Measurements from ENCODE around the gene RGS16.

RGS16 gene

GRCh38 chr1:182630586-182630985, 26.4 kb upstream of the RGS16 start:
- in situ Hi-C loops (cut with MboI; ENCODE audit: low sequenced_read_pairs), result loop anchor here (10.0 kb wide), 1 partner anchor 154 kb away; the partner anchor contains the start of gene NPL

DNA sequence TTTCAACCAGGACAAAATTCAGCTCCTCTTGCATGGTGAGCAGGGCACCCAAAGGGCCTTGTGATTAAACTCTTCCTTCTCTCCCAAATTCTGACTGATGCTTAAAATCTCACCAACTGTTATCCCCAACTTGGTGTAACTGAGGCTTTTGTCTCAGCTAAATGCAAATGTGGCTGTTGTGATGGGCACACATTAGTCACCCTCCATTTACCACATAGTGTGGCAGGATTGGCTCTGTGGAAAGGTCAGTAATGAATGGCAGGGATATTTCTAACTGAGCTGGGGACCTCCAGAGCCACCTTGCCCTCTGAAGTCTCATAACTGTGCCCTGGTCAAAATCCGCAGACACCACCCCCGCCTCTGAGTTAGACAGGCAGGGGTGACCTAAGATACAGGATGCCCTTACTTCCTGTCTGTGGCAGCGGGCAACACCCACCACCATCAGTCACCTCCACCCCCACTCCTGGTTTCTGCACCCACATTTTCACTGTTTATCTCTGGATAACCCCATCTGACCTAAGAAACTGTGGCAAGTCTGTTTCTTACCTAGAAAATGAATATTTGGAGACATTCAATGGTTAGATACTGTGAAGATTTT, 25.4 kb upstream of the RGS16 start:
- in situ Hi-C loops (cut with MboI; ENCODE audit: low sequenced_read_pairs), result loop anchor here (10.0 kb wide), 1 partner anchor 155 kb away; the partner anchor contains the start of gene NPL

GRCh38 chr1:182629080-182629479, 24.9 kb upstream of the RGS16 start:
- in situ Hi-C loops (cut with MboI; ENCODE audit: low sequenced_read_pairs), result no loop called here

DNA sequence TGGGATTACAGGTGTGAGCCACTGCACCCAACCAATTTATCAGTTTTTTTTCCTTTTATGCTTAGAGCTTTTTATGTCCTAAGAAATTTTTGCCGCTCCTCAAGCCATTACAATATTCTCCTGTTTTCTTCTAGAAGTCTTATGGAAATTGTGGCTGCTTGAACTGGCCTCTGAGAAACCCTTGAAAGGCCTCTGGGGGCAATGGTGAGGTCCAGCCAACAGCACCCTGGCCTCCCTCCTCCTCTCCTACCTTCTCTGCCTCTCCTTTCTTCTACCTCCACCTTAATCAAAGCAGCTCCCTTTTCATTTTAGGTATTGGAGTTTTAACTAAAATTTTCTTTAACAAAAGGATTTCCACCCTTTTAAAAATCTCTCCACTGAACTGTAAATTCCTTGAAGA, 24.5 kb upstream of the RGS16 start:
- in situ Hi-C loops (cut with MboI; ENCODE audit: low sequenced_read_pairs), result no loop called here

DNA sequence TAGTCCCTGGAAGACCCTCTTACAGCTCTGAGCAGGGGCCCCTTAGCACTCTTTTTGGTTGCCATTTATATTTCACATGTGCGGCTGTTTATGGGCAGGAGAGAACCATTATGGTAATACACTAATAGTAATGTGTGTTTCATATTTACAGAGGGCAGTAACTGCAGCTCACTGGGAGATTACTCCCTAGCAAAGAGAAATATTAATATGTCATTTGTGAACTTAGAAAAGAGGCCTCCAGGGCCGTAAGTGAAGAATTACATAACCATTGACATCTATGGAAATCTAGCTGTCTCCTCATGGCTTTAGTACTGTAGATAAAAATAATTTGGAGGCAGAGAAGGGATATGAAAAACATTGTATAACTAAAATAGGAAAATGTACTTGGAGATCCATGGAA, 23.4 kb upstream of the RGS16 start:
- in situ Hi-C loops (cut with MboI; ENCODE audit: low sequenced_read_pairs), result no loop called here

- in situ Hi-C loops (cut with MboI; ENCODE audit: low sequenced_read_pairs), result no loop called here
These were observed 22.3 kb upstream of the RGS16 start for GRCh38 chr1:182626527-182626926.

- in situ Hi-C loops (cut with MboI; ENCODE audit: low sequenced_read_pairs), result no loop called here
These were observed 21.7 kb upstream of the RGS16 start for GRCh38 chr1:182625719-182626504.

DNA sequence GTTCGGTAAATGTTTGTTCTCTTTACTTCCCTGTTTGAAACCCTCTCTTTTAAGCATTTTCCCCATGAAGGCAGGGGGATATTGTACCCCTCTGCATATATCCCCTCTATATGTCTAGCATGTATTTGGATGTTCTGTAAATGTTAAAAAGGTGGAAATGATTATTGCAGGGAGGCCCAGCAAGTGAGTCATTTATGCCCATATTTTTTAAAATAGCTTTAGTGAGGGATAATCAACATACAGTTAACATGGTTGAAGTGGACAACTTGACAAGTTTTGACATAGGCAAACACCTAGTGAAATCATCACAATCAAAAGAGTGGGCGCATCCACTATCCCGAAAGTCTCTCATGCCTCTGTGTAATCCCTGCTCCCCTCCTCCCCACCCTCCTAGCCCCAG, 20.8 kb upstream of the RGS16 start:
- in situ Hi-C loops (cut with MboI; ENCODE audit: low sequenced_read_pairs), result no loop called here

- in situ Hi-C loops (cut with MboI; ENCODE audit: low sequenced_read_pairs), result no loop called here
These were observed 20.4 kb upstream of the RGS16 start for GRCh38 chr1:182624577-182624976.

- in situ Hi-C loops (cut with MboI; ENCODE audit: low sequenced_read_pairs), result no loop called here
These were observed 18.8 kb upstream of the RGS16 start for GRCh38 chr1:182622901-182623528.

DNA sequence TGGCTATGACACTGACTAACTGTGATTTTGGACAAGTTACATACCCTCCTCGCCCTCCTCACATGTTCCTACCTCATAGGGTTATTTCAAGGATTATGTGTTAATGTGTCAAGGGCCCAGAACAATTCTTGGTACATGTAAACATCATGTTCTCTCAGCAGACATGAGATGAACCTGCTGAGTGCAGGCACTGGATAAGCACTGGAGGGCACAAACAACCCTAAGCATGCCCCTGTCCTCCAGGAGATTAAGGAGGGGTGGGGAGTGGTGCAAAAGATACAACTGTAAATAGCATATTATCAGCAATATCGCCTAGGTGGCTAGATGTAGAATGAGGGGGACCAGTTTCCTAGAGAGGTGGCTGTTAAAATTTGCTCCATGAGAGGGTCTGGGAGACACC, 17.7 kb upstream of the RGS16 start:
- in situ Hi-C loops (cut with MboI; ENCODE audit: low sequenced_read_pairs), result no loop called here

GRCh38 chr1:182620924-182621585, 16.9 kb upstream of the RGS16 start:
- in situ Hi-C loops (cut with MboI; ENCODE audit: low sequenced_read_pairs), result no loop called here

- in situ Hi-C loops (cut with MboI; ENCODE audit: low sequenced_read_pairs), result no loop called here
These were observed 13.7 kb upstream of the RGS16 start for GRCh38 chr1:182617734-182618351.

GRCh38 chr1:182617014-182617429, 12.8 kb upstream of the RGS16 start:
- in situ Hi-C loops (cut with MboI; ENCODE audit: low sequenced_read_pairs), result no loop called here

DNA sequence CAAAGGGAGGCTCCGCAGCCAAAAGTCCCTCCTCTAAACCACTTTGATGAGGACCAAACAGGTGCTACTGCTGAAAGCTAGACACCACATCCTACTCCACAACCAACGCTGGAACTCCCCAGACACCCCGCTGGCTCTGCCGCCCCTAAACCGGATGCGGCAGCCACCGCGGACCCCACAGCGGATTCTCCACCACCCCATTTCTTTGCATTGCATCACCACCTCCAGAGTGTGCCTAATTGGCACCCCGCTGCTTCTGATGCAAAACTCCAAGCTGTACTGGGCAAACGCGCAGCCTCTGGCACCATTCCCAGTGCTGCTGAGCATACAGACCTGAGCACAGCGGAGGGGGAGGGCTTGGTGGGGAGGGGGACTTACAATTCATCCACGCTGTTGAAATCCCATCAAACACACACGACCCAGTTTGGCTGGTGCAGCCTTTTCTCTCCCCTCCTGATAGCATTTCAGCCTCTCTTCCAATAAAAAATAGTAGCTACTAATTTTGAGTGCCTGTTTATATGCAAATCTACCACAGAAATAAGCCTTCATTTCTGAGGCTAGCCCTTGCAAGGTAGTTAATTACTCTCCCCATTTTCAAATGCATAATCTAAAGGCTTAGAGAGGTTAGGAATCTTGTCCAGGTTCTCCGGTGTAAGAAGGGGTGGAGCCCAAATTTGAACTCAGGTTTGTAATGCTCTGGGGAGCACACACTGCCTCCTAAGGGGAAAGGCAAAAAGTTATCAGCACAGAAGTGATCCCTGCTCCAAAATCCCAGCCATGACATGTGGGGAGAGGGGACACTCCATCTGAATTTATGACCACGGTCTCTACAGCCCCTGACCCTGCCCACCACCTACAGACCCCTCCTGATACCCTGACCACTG, 12.2 kb upstream of the RGS16 start:
- in situ Hi-C loops (cut with MboI; ENCODE audit: low sequenced_read_pairs), result no loop called here

DNA sequence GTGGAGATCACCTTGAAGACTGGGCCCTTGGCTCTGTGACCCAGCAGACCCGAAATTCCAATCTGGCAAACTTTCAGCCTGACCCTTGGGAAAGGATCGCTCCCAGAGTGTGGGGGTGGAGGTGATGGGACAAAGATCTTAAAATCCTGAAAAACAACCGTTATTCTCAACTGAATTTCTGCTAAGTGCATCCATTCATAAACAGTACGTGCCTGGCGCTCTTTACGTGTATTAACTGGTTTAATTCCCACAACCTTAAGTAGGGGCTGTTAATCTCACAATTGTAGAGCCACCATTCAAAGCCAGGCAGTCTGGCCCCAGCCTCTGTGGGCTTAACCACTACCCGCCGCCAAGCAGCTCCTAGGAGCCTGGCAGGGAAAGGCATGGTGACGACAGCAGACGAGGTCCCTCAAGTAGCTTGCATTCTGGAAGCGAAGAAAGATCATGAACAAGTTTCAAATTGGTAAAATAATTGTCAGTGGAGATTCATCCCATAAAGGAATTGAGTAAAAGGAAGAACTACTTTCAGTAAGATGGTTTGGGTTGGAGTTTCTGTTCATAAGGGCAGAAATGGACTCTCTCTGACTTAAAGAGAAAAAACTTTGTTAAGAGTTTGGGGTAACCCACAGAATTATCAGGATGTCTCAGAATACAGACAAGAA, 11.4 kb upstream of the RGS16 start:
- in situ Hi-C loops (cut with MboI; ENCODE audit: low sequenced_read_pairs), result no loop called here

- in situ Hi-C loops (cut with MboI; ENCODE audit: low sequenced_read_pairs), result no loop called here
These were observed 10.7 kb upstream of the RGS16 start for GRCh38 chr1:182614796-182615454.

DNA sequence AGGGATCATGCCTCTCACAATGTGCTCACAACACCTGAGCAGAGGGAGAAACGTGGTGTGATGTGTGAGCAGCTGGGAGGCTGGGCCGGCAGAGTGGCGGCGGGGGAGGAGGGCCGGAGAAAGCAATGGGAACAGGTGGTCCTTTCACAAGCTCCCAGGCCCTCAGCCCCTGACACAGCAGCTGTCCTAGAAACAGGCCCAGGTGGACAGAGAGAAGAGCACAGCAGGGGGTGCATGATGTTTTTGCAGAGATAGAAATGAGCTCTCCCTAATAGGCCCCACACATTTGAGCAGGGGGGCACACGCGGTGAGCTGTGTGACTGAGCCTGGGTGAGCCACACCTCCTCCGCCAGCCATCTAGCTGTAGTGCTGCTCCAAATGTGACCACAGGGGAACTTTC, 7.6 kb upstream of the RGS16 start:
- in situ Hi-C loops (cut with MboI; ENCODE audit: low sequenced_read_pairs), result no loop called here

GRCh38 chr1:182611326-182611725, 7.1 kb upstream of the RGS16 start:
- in situ Hi-C loops (cut with MboI; ENCODE audit: low sequenced_read_pairs), result no loop called here

Data from HL-60/S4 treated with phorbol 12-myristate 13-acetate at 8.2 ng/mL for 4 days and 3 days (cell line).